NK-92 (cell line): ENCODE data around the gene SECISBP2.
"Not testable (repeated sequence)": the region's sequence is repeated elsewhere in the genome, so short reads cannot be mapped to it uniquely, and the experiment has no call there.

Experiments
- DNase-seq: peaks from one replicate; lab custom pipeline; 2025; ENCODE audit not compliant: unreplicated experiment; lab: John Stamatoyannopoulos, UW

SECISBP2 gene

DNA sequence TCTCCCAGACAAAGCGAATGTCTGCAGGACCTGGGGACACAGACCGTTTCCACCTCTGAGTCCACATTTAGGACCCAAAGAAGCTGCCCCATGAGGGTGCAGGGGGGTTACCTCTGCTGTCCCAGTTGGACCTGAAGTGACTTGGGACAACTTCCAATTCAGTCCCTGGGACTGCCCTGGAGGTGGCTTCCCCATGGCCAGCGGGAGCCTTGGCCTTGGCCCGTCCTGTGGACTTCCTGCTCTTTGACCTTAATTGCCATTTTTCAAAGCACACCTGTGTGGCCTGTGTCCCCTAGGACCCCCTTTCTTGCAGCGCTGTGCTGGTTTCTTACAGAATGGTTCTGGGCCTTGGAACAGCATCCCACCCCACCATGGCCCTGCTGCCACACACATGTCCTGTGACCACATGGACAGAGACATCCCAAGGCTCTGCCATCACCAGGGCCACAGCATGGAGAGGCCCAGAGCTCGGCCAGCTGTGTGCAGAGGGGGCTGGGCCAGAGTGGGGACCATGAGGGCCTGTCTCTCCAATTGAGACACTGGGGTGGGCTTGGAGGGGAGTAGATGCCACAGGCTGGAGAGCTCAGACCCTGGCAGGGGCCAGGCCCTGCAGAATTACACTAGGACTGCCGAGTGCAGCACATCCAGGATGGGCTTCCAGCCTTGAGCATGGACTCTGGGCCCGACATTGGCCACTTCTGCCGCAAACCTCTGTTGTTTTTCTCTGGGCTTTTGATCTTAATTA lies 45.8 kb downstream of the SECISBP2 start:
- DNase-seq, result no peak

DNA sequence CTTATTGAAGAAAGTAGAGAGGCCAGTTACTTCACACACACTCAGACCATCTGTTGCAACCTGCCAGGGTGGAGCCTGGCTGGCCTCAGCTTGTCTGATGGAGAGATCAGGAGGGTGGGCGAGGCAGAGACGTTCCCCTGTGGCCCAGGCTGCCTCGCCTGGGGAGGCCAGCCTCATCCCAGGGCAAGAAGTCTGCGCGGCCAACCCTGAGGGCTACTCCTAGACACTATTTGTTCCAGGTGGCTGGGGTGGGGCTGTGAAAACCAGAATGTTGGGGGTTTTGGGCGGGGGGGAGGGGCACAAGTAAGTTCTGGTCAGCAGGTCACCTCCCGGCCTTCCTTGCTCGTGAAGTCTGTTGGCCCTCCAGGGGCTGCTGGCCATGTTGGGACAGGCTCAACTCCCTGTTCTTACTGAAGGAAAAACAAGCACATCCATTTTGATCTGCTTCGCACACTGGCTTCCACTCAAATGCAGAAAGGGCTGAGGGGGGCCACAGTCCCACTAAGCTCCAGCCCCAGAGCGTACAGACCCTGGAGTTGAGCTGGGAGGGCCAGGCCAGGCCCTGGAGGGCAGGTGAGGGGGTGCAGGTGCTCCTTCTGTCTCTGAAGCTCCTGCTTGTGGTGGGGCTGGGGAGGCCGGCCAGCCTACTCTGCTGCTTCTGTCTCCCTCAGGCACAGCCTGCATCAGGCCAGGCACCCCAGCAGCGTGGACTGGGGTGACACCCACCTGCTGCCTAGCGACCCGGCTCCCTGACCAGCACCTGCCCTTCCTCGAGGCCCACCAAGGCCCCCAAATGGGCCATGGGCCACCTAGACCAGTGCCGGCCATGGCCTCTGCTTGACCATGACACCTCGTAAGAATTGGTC lies 46.6 kb downstream of the SECISBP2 start:
- no peak for DNase-seq

- no peak for DNase-seq
These were observed 47.2 kb downstream of the SECISBP2 start for GRCh38 chr9:89365532-89365912.

GRCh38 chr9:89366711-89367110 lies 48.4 kb downstream of the SECISBP2 start:
- no peak for DNase-seq

GRCh38 chr9:89367281-89367680 lies 49.0 kb downstream of the SECISBP2 start:
- no peak for DNase-seq

DNA sequence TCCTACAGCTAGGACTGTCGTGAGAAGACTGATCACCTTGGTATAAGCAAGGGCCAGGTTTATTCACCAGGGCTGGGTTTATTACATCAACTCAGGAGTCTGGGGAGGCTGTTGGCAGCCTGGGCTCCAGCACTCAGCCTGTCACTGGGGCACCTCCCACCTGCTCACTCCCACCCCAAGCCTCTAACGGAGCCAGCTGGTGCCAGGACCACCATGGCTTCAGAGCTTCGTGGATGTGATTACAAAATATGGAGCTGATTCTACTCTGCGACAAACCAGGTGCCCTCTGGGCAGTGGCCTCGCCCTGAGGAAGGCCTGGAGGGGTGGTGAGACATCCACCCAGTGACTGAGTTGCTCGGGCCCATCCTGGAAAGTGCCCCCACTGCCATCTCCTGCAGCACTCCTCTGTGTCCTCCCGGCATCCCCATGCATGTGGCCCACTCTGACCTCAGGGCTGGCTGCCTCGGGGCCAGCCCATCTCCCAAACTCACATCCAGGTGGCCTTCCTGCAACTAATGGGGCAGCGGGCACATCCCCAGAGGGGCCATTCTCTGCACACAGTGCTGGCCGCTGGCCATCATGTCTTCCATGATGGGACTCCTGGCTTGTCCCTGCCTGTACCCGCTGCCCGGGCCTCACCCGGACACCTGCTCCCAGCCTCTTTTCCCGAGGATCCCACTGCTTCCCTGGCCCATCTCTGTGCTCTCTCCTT lies 49.6 kb downstream of the SECISBP2 start:
- DNase-seq, result no peak

GRCh38 chr9:89368550-89368949 lies 50.2 kb downstream of the SECISBP2 start:
- no peak for DNase-seq

DNA sequence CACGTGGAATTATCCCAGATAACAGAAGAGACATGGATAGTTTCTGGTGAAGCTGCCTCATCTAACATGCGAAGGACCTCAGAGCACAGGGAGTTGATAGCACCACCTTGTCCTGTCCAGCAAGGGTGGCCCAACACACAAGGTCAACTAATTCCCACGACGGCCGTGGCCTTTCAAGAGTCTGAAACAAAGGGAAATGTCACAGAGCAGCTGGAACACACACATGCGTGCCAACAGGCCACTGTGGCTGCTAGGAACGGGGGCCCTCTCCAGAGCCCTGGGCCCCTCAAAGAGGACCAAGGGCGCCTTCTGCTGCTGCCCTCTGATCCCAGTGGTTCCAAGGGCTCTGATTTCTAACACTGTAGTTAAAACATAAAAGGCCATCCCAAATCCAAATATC lies 50.7 kb downstream of the SECISBP2 start:
- no peak for DNase-seq

GRCh38 chr9:89370593-89370992 lies 52.3 kb downstream of the SECISBP2 start:
- no peak for DNase-seq

- not testable (repeated sequence) for DNase-seq
These were observed 53.5 kb downstream of the SECISBP2 start for GRCh38 chr9:89371791-89372190.

GRCh38 chr9:89372230-89372816 lies 54.0 kb downstream of the SECISBP2 start:
- no peak for DNase-seq

DNA sequence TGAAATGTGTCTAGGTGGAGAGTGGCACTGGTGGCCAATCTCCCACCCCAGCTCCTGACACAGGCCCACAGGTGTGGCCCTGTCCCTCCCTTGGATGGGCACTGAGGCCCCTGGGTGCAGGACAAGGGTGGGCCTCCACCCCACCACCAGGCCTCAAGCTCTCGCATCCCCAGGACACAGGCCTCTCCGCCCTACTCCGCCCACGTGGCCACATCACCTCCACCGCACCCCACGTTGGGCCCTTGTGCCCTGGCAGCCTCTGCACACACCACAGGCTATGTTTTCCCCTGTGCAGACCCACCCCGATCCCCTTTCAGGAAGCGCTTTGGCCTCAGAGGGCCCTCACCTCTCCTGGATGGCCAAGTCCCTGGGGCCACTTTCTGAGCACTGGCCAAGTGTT lies 54.7 kb downstream of the SECISBP2 start:
- no peak for DNase-seq

DNA sequence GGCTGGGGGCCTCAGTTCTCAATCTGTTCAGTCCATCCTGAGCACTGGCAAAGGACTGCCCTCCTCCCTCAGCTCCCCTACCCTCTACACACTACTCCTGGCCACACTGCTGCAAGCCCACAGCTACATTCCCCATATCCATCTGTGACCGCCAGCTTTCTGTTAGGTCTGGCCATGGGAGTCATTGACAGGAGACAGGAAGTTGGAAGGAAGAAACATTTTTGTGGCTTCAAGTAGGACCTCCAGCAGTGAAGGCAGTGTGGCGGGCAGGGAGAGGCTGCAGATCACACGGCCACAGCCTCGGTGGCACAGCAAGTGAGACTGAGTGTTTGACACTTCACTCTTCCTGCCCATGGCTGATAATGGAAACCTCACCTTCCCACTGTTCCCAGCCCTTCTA lies 55.9 kb downstream of the SECISBP2 start:
- no peak for DNase-seq

DNA sequence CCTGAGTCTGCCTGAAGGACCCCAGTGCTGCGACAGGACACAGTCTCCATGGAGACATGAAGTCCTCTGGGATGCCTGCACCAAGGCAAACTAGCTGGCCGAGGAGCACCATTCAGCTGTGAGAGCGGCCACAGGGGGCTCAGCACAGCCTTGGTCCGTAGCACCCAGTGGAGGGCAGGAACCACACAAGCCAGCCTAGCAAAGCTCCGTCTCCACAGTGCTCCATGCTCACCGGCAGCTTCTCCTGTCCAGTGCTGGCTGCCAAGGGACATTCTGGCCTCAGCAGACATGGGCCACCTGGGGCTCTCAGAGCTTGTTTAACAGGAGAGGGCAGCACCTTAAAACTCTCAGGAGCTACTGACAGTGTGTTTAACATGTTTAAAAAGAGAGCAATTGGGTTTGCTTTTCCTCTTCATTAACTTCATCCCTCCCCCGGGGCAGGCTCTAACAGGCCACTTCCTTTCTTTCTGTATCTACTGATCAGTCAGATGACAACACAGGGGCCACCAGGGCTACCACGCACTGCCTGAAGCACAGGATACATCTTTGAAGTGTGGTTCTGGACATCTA lies 57.0 kb downstream of the SECISBP2 start:
- DNase-seq, result no peak

DNA sequence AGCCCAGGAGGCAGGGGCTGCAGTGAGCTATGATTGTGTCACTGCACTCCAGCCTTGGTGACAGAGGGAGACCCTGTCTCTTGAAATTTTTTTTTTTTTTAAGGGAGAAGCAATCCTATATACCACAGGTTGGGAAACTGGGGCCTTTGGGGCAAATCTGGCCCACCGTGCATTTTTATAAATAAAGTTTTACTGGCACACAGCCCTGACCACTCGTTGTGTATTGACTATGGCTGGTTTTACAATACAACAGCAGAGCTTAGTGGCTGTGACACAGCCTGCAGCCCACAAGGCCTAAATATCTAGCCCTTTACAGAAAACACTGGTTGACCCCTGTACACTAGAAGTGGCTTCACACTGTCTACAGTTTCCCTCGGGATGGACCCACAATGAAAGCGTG lies 58.0 kb downstream of the SECISBP2 start:
- DNase-seq, result no peak

DNA sequence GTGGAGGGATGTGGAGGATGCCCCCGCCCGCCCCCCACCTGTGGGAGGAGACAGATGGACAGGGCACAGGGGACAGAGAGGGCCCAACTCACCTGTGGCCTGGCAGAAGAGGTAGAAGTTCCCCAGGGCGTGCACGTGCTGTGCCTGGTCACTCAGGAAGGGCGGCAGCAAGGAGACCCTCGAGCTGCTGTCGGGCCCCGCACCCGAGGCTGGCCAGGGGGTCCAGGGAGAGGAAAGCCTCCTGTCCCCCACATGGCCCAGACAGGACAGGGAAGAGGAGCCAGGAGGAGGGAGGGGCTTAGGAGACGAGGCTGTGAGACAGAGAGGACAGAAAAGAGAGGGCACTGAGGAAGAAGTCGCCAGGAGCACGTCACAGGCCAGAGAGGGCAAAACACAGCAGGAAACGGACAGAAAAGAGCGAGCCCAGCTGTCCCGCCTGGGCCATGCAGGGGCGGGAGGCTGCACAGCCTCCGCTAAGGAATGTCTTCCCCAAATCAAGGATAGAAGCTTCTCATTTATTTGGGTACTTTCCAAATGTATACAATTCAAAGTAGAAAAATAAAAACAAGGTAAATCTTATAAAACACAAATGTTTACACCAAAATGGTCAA lies 58.5 kb downstream of the SECISBP2 start:
- no peak for DNase-seq

- DNase-seq, result no peak
These were observed 59.1 kb downstream of the SECISBP2 start for GRCh38 chr9:89377411-89377810.

- no peak for DNase-seq
These were observed 60.2 kb downstream of the SECISBP2 start for GRCh38 chr9:89378541-89378940.

GRCh38 chr9:89379031-89379430 lies 60.7 kb downstream of the SECISBP2 start:
- no peak for DNase-seq

GRCh38 chr9:89379508-89380115 lies 61.3 kb downstream of the SECISBP2 start:
- DNase-seq, result no peak
